NCI-H1092 (cell line): ENCODE measurements around the gene CYSRT1.
"Not testable (repeated sequence)": the region's sequence is repeated elsewhere in the genome, so short reads cannot be mapped to it uniquely, and the experiment has no call there.

ENCODE experiments used
- DNase-seq: peaks from one replicate; lab custom pipeline; 2025; lab: John Stamatoyannopoulos, UW

CYSRT1 gene

DNA sequence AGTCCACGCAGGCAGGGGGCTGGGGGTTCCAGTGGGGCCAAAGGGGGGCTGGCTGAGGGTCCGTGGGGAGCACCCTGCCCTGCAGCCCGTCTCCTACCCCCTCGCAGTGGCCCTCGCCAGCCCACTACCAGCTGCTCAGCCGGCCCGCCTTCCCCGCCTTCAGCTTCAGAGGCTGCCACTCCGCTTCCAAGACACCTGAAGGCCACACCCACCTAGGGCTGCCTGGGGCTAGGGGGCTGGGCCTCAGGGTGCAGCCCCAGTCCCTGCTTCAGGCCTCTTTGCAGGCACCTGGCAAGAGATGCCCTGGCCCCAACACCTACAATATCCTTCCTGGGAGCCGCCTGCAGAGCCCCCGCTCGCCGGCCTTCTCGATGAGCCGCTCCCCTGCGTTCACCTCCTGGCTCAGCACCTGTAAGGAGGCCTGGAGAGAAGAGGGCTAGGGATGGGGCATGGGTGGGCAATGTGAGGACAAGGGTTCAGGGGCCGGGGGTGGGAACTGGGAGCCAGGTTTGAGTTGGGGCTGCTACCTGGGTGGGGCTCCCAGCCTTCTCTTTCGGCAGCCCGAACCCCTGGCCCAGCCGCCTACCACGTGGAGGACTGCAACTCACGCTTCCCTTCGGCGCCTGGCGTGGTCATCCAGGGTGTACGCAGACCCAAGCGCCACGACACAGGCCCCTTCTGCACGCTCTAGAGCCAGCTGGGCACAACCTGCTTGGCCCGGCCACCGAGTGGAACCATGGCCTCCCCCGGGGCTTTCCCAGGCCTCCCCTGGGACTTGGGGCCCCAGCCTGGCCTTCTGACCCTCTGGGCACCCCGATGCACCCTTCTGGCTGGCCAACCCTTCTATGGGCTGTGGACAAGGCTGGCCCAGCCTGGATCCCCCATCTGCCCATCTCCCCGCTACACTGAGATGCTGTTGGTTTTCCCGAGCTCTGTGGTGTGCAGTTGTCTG, 27.9 kb downstream of the CYSRT1 start:
- no peak for DNase-seq

DNA sequence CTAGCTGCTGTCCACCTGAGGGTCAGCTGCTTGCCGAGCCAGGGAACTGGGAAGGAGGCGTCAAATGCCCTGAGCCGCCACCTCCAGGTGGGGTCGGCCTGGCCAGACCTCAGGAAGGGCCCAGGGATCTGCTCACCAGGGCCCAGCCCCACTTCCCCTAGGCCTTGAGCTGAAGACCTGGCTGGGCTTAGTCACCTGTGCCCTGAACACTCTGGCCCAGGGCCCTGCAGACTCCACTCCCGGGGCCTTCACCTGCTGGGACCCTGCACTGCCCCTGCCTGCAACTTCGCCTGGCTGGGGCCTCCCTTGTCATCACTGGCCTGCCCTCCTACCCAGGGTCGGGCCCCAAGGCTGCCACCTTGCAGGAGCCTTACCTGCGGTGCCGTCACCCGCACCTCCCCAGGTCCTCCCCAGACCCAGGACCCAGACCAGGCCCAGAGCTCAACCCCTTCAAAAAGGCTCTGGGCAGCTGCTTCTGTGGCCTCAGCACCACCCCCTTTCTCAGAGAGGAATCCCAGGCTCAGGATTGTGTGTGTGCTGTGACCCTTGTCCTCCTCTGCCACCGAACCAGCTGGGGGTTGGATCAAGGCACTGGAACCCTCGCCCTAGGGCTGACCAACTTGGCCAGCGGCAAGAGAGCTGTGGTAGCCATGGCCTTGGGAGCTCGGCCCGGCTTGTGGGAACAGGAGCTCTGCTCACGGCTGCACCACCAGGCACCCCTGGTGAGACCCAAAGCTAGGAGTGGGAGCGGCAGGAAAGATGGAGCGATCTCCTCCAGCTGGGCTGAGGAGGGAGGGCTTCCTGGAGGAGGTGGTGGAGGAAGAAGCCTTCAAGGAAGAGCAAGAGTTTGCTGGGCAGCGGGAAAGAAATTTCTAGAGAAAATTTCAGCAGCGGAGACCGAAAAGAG, 29.0 kb downstream of the CYSRT1 start:
- no peak for DNase-seq

DNA sequence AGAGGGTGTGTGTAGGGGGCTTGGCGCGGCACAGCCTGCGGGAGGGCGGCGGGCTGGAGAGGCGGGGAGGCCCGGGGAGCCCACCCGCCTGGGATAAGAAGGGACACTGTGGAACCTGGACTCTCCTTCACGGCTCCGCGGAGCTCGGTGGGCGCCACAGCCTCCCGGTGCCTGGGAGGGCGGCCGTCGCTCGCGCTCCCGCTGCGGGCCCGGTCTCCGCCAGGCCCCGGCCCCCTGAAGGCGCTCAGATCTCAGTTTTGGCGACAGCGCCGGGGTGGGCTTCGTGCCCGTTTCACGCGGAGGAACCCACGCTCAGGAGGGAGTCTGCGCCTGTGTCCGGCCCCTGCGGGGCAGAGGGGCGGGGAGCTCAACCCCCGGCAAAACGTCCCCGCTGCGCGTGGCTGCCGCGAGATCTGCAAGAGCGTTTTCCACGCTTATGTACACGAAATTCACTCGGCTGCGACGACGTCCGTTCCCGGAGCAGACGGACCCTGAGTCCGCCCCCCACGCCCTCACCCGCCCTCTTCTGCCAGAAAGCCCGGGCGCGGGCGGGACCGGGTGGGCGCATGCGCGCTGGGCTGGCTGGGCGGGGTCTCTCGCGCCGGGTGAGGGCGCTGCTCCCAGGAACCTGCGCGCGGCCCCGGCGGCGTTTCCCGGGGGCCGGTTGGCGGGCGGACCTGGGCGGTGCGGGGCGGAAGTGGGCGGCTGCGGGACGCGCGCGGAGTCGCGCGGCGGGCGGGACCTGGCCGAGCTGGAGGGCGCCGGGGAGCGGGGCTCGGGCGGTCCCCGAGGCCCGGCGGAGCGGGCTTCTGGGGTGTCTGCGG, 29.9 kb downstream of the CYSRT1 start, which contains the start of gene NELFB:
NELFB (plus strand) TSS at position 704 of the 824 bp plus-strand sequence.
- peak; percentile 87 for DNase-seq

DNA sequence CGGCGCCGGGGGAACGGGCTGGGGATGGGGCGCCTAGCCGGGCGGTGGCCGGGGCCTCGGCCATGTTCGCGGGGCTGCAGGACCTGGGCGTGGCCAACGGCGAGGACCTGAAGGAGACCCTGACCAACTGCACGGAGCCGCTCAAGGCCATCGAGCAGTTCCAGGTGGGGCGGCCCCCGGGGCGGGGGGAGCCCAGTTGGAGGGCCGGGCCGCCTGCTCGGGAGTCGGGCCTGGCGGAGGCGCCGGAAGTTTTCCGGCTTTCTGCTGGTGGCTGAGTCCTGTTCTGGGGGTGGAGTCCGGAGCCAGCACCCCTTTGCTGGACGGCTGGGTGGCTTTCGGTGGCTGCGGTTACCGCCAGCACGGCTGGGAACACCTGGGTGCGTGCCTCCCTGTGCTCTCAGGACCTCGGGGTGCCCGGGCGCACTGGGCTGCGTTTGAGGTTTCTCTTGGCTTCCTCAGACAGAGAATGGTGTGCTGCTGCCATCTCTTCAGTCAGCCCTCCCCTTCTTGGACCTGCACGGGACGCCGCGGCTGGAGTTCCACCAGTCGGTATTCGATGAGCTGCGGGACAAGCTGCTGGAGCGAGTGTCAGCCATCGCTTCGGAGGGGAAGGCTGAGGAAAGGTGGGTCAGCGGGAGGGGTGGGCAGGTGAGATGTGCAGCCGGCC, 30.6 kb downstream of the CYSRT1 start:
- DNase-seq = no peak

DNA sequence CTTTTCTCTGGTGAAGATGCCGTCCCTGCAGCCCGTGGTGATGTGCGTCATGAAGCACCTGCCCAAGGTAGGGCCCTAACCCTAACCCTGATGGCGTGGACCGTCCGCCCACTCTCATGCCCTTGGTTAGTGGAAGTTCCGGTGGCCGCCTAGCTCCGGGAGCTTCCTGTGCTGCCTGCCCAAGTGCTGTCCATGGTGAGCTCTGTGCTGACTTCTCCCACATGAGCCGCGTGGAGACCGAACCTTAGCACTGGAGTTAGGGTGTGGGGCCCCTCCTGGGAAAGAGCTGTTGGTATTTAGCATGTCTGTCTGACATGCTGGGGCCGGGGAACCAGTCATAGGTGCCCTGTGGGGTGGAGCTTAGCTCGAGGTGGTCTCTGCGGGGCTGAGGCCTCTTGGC, 31.4 kb downstream of the CYSRT1 start:
- no peak for DNase-seq

DNA sequence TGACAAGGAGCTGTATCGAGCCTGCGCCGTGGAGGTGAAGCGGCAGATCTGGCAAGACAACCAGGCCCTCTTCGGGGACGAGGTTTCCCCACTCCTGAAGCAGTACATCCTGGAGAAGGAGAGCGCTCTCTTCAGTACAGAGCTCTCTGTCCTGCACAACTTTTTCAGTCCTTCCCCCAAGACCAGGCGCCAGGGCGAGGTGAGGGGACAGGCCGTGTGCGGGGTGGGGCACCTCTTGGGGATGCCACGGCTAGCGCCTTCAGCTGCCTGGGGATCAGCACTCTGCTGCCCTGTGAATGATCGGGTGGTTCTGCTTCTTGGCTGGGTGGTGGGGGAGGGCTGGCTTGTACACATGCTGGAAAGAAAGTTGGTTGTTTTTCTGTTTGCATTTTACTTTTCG, 31.9 kb downstream of the CYSRT1 start:
- no peak for DNase-seq

DNA sequence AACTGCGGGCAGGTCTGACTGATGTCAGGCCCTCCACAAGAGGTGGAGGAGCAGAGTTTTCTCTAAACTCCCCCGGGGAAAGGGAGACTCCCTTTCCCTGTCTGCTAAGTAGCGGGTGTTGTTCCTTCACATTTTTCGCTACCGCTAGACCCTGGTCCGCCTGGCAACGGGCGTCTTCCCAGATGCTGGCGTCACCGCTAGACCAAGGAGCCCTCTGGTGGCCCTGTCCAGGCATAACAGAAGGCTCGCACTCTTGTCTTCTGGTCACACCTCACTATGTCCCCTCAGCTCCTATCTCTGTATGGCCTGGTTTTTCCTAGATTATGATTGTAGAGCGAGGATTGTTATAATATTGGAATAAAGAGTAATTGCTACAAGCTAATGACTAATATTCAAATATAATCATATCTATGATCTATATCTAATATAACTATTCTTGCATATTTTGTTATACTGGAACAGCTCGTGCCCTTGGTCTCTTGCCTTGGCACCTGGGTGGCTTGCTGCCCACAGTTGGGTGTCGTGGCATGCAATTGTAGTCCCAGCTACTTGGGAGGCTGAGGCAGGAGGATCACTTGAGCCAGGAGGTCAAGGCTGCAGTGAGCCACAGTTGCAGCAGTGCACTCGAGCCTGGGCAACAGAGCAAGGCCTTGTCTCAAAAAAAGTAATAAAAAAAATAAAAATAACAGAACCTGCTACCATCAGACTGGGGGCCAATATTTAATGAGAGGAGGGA, 37.4 kb downstream of the CYSRT1 start:
- DNase-seq = not testable (repeated sequence)

DNA sequence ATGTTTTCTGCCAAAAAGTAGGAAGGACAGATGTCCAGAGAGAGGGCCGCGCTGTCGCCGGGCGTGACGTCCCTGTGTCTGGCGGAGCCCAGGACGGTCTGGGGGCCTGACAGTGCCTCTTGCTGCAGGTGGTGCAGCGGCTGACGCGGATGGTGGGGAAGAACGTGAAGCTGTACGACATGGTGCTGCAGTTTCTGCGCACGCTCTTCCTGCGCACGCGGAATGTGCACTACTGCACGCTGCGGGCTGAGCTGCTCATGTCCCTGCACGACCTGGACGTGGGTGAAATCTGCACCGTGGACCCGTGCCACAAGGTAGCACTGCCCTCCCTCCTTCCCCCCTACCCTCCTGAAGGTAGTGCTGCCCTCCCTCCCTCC, 37.9 kb downstream of the CYSRT1 start:
- DNase-seq = no peak

DNA sequence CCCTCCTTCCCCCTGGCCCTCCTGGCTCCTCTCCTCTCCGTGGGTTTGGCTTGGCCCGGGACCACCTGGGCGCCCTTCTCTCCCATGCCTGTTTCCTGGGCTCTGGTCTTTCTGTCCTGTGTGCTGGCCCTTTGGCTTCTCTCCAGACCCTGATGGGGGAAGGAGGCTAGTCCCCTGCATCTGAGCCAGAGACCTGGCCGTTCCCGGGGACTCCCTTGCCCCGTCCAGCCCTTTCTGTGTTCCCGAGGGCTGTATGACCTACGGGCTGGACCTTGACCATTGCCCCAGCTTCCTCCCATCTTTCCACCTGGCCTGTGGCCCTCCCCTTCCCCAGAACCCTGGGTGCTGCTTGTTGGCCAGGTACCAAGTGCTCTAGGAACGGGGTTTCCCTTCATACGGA, 38.5 kb downstream of the CYSRT1 start:
- no peak for DNase-seq

DNA sequence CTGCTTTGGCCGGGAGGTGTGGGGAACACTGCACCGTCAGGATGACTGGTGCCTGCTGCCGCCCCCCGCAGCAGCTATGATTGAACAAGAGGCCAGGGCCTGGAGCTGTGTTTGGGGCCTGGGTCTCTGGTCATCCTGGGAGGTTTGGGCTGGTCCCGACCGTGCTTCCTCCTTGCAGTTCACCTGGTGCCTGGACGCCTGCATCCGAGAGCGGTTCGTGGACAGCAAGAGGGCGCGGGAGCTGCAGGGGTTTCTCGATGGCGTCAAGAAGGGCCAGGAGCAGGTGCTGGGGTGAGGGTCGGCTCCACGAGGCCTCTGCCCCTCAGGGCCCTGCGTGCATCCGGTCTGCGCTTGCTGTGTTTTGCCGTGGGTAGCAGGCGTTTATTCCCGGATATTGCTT, 39.1 kb downstream of the CYSRT1 start:
- no peak for DNase-seq

DNA sequence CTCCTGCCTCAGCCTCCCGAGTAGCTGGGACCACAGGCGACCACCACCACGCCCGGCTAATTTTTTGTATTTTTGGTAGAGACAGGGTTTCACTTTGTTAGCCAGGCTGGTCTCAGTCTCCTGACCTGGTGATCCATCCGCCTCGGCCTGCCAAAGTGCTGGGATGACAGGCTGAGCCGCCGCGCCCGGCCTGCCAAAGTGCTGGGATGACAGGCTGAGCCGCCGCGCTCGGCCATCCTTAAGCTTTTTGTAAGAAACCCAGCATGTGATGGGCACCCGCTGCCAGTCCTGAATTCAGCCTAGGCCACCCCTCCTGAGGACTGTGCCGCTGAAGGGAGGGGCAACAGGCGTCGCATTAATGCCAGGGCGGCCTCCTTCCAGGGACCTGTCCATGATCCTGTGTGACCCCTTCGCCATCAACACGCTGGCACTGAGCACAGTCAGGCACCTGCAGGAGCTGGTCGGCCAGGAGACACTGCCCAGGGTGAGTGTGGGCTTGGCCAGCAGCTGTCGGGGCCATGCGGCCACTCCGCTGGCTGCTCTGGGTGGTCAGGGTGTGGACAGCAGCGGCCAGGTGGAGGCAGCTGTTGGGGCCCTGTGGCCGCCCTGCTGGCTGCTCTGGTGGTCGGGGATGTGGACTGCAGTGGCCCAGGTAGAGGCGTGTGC, 40.7 kb downstream of the CYSRT1 start:
- no peak for DNase-seq

DNA sequence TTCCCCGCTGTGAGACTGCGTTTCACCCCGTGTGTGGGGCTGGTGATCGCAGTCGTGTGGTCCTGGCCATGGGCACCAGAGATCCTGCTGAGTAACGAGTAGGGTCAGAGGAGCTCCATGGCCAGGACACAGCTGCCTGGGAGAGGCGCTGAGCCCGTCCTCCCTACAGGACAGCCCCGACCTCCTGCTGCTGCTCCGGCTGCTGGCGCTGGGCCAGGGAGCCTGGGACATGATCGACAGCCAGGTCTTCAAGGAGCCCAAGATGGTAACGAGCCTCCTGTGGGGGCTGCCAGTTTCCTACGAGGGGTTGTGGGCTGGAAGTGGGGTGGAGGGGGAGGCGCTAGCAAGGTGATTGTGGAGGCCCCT, 41.2 kb downstream of the CYSRT1 start:
- no peak for DNase-seq

DNA sequence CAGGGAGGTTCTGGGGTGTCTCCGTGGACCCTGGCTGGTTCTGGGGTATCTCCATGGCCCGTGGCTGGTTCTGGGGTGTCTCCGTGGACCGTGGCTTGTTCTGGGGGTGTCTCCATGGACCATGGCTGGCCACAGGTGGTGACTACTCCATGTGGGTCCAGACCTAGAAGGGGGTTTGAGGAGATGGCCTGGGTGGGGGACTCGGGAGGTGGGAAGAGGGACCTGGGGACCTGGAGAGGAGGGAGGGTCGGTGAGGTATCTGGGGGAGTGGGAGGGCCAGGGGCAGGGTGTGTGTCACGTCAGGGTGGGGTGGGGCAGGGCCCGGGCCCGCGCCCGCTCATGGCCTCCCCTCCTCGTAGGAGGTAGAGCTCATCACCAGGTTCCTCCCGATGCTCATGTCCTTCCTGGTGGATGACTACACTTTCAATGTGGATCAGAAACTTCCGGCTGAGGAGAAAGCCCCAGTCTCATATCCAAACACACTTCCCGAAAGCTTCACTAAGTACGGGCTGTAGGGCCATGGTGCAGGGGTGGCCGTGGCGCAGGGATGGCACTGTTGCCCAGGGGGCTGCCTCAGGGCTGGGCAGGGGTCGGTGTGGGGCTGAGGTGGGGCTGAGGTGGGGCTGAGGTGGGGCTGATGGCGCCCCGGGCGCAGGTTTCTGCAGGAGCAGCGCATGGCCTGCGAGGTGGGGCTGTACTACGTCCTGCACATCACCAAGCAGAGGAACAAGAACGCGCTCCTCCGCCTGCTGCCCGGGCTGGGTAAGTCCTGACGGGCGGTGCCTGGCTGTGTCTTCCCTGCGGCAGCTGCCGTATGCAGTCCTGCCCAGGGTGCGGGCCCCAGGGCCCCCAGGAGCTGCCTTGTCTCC, 41.8 kb downstream of the CYSRT1 start:
- DNase-seq = no peak

DNA sequence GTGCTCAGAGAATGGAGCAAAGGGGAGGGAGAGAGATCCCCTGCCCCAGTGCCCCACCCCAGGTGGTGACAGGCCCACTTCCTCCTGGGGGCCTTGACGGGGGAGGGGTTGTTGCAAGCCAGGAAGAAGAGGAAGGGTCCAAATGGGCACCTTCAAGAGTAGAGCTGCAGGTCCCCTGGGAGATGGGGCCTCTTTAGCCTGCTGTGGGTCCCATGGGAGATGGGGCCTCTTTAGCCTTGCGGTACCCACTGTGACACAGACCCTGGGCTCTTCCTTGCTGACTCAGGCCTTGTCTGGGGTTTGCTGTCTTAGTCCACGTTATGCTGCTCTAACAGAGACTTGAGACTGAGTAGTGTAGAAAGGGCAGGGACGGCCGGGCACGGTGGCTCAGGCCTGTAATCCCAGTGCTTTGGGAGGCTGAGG, 43.0 kb downstream of the CYSRT1 start:
- DNase-seq = no peak

DNA sequence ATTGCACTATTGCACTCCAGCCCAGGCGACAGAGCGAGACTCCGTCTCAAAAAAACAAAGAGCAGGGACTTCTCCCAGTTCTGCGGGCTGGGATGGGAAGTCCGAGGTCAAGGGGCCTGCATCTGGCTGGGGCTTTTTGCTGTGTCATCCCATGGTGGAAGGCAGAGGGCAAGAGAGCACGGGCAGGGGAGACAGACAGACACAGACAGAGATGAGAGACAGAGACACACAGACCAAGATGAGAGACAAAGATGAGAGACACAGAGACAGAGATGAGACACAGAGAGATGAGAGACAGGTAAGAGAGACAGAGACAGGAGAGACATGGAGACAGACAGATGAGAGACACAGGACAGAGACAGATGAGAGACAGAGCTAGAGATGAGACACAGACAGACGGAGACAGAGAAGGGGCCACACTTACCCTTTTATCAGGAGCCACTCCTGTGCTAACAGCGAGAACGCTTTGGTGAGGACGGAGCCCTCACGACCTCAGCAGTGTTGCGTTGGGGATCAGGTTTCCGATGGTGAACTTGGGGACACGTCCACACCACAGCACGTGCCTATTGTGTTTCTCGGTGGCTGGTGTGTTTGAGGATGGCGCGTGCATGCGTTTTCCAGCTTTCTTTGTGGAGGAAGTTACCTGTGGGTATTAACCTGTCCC, 43.7 kb downstream of the CYSRT1 start:
- no peak for DNase-seq

DNA sequence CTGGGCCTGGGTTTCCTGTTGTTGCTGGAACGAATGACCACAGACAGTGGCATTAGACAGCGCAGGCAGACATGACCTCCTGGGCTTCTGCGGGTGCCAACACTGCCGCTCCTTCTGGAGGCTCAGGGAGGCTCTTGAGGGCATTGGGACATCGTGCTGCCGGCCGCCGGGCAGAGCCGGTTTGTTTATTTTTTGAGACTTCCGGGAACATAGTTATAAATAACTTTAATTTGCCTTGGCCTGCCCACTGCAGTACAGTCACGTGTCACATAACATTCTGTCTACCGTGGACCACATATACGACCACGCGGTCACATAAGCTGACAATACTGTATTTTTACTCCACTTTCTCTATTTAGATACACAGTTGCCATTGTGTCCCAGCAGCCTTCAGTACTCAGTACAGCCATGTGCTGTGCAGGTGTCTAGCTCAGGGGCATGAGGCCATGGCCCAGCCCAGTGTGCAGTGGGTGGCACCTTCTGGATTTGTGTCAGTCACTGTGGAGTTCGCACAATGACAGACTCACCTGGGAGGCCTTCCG, 44.3 kb downstream of the CYSRT1 start:
- DNase-seq = no peak

DNA sequence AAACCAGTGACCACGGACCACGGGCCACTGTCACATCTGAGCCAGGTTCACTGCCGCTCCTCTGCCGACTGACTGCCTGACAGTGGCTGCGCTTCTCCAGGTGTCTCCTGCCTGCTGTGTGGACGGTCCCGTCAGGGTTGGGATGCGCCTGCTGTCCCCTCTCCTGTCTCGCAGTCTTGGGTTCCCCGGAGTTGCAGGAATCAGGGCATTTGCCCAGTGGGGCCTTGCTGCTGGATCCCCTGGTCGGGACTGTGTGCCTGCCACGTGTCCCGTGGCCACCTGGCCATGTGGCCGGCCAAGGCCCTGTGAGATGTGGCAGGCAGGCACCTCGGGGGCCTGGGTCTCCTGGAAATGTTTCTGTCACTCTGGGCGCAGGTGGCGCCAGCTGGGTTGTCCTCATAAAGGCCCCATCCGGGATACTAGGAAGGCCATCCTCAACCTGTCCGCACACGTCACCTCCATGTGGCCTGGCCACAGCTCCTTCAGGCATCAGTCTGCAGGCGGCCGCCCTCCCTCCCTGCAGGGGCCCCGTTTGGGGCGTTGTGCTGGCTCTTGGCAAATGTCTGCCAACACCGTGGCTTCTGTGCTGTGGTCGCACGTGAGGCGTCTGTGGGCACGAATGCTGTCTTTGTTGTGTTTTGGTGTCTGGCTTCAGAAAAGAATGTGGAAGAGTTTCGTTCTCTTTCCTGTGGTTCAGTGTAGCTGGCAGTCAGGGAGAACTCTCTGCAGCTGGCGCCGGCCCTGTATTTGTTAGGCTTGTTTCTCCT, 46.1 kb downstream of the CYSRT1 start:
- DNase-seq = no peak

DNA sequence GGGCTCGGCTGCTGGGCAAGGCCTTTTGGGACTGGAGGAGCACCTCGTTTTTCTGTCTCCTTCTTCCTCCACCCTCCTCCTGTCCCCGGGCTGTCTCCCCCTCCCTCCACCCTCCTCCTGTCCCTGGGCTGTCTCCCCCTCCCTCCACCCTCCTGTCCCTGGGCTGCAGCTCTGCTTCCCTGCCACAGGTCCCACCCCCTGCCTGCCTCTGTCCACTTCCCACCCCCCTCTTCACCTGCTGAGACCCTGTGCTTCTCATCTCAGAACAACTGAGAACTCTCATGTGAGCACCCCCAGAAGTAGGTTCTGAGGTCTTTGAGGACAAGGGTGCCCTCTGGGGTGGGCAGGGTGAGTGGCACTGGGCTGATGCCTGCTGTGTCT, 46.7 kb downstream of the CYSRT1 start:
- no peak for DNase-seq
